Measurements from ENCODE around the gene SMG6.
"Not testable (repeated sequence)": the region's sequence is repeated elsewhere in the genome, so short reads cannot be mapped to it uniquely, and the experiment has no call there.

Gene SMG6

GRCh38 chr17:2303204-2304188, at the start of gene SMG6, which contains the start of gene SRR:
Gene SMG6, minus strand, starts transcription at chr17:2303785. Its CDS starts 65 bp downstream, at chr17:2303720.
Gene SRR, plus strand, starts transcription at chr17:2303950. Its CDS starts 11,611 bp downstream, at chr17:2315561.
- peak; percentile 88 for DNase-seq

- DNase-seq, result no peak
Observed at GRCh38 chr17:2351269-2351668, 47.7 kb upstream of the SMG6 start.

GRCh38 chr17:2347805-2348685, 44.5 kb upstream of the SMG6 start:
- DNase-seq, result peak; percentile 93

GRCh38 chr17:2346475-2346874, 42.9 kb upstream of the SMG6 start:
- DNase-seq, result no peak

GRCh38 chr17:2344528-2344927, 40.9 kb upstream of the SMG6 start:
- no peak for DNase-seq

- DNase-seq, result no peak
Observed at GRCh38 chr17:2343421-2343820, 39.8 kb upstream of the SMG6 start.

- no peak for DNase-seq
Observed at GRCh38 chr17:2338315-2338657, 34.7 kb upstream of the SMG6 start.

GRCh38 chr17:2337544-2338314, 34.1 kb upstream of the SMG6 start:
- DNase-seq, result peak; percentile 29

- peak; percentile 80 for DNase-seq
Observed at GRCh38 chr17:2336852-2337543, 33.4 kb upstream of the SMG6 start, which contains the start of gene SGSM2. Gene SGSM2, plus strand, starts transcription at chr17:2337501. Its CDS starts 188 bp downstream, at chr17:2337689.

- peak; percentile 90 for DNase-seq
Observed at GRCh38 chr17:2336215-2336851, 32.7 kb upstream of the SMG6 start, which contains the start of gene TSR1. Gene TSR1, minus strand, starts transcription at chr17:2336457. Its CDS starts 30 bp downstream, at chr17:2336427.

GRCh38 chr17:2335726-2336214, 32.2 kb upstream of the SMG6 start:
- no peak for DNase-seq

GRCh38 chr17:2331303-2331702, 27.7 kb upstream of the SMG6 start:
- DNase-seq, result no peak

- no peak for DNase-seq
Observed at GRCh38 chr17:2323629-2324314, 20.2 kb upstream of the SMG6 start.

- DNase-seq, result no peak
Observed at GRCh38 chr17:2321399-2321798, 17.8 kb upstream of the SMG6 start.

GRCh38 chr17:2319051-2319450, 15.5 kb upstream of the SMG6 start:
- DNase-seq, result no peak

GRCh38 chr17:2317796-2318195, 14.2 kb upstream of the SMG6 start:
- DNase-seq, result no peak

- DNase-seq, result not testable (repeated sequence)
Observed at GRCh38 chr17:2316916-2317205, 13.3 kb upstream of the SMG6 start.

- no peak for DNase-seq
Observed at GRCh38 chr17:2312736-2313135, 9.2 kb upstream of the SMG6 start.

GRCh38 chr17:2309338-2310154, 6.0 kb upstream of the SMG6 start:
- peak; percentile 14 for DNase-seq

- no peak for DNase-seq
Observed at GRCh38 chr17:2304931-2305330, 1.3 kb upstream of the SMG6 start.

Data from NCI-H2171 (cell line).